GM21619 (cell line): Measurements from ENCODE around the gene SCAPER.

Experiments
- ATAC-seq: cut with Tn5 transposase; IDR thresholded peaks from one replicate; pipeline ENCODE4 v1.9.1; 2021; ENCODE audit not compliant: unreplicated experiment

The SCAPER gene

GRCh38 chr15:76905013-76905839 is at the start of gene SCAPER:
Gene SCAPER, minus strand, starts transcription at chr15:76905340. Its CDS starts 21,523 bp downstream, at chr15:76883817.
- peak; percentile 81 for ATAC-seq

GRCh38 chr15:76954744-76955143 is 49.6 kb upstream of the SCAPER start:
- no peak for ATAC-seq

DNA sequence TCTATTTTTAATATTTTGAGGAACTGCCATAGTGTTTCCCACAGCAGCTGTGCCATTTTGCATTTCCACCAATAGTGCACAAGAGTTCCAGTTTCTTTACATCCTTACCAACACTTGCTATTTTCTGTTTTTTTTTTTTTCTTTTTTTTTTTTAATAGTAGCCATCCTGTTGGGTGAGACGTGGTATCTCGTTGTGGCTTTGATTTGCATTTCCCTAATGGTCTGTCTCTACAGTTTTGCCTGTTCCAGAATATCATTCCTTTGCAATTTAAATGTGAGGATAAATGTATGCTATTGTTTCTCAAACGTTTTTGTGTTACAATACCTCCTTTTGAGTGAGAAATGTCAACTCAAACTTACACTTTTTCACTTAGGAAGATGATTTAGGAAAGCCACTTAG is 48.8 kb upstream of the SCAPER start:
- ATAC-seq: no peak

DNA sequence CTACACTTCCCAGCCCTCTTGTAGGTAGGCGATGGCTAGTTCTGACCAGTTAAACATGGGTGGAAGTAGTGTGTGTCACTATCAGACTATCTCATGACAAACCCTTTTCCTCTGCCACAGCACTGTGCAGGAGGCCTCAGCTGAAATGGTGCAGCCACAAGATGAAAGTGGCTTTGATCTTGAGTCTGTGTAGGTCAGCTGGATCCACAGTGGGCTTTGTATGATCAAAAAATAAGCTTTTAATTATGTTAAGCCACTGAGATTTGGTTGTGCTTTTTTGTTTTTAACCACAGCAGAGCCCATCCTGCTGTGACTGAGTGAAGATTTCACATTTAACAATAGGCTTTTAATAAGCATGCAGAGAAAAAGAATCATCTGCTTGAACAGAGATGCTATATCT is 46.1 kb upstream of the SCAPER start:
- no peak for ATAC-seq

GRCh38 chr15:76947454-76947853 is 42.3 kb upstream of the SCAPER start:
- no peak for ATAC-seq

- no peak for ATAC-seq
These were observed 40.5 kb upstream of the SCAPER start for GRCh38 chr15:76945494-76946093.

DNA sequence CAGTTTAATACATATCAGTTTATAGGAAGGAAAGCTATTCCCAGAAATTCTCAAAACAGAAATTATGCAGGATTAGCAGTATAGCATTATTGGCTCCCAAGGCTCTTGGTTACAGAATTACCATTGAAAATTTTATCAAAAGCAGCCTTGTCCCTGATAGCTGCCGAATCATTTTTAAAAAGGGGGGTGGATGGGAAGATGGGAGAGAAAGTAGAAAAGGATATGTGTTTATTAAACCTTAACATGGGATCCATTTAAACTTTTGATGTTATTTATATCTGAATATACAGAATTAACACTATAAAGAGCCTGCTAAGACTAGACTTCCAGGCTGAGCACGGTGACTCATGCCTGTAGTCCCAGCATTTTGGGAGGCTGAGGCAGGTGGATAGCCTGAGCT is 37.2 kb upstream of the SCAPER start:
- ATAC-seq: no peak

GRCh38 chr15:76941636-76942035 is 36.5 kb upstream of the SCAPER start:
- no peak for ATAC-seq

DNA sequence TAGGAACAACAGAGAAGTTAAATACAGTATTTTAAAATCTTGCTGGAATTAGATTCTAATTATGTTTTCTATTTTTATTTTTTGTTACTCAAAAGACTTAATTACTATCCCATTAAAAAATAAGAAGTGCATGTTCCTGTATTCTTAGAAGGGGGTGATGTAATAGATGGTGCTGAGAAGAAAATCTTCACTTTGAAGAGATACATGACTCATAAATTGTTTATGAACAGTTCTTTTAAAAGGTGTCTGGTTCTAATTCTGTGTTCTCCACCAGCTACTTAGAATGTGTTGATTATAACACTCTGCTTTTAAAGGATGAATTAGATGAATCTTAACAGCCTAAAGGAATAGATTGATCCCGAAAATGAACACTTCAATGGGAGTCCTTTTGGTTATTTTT is 34.6 kb upstream of the SCAPER start:
- no peak for ATAC-seq

GRCh38 chr15:76938752-76939151 is 33.6 kb upstream of the SCAPER start:
- ATAC-seq: no peak

GRCh38 chr15:76936671-76937070 is 31.5 kb upstream of the SCAPER start:
- ATAC-seq: no peak

DNA sequence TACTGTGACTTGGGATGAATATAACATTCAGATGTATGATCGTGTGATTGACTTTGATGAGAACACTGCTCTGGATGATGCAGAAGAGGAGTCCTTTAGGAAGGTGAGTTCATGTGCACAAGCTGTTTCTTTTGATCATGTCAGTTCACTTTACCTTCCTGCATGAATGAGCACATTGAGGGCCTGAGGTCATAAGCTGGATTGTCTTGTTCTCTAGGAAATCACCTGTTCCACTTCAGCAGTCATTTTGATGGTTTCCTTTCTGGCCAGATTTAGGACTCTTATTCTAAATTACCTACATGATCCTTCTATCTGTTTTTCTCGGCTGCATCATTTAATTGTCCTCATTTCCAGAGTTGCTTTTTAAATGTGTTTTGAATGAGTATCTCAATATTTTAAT is 30.5 kb upstream of the SCAPER start:
- no peak for ATAC-seq

- peak; percentile 3 for ATAC-seq
These were observed 27.2 kb upstream of the SCAPER start for GRCh38 chr15:76932135-76932966.

- peak; percentile 96 for ATAC-seq
These were observed 26.4 kb upstream of the SCAPER start, which contains the start of gene RCN2 for GRCh38 chr15:76931397-76932134. Gene RCN2, plus strand, starts transcription at chr15:76931749. Its CDS starts 93 bp downstream, at chr15:76931842.

GRCh38 chr15:76930831-76931396 is 25.8 kb upstream of the SCAPER start:
- no peak for ATAC-seq

DNA sequence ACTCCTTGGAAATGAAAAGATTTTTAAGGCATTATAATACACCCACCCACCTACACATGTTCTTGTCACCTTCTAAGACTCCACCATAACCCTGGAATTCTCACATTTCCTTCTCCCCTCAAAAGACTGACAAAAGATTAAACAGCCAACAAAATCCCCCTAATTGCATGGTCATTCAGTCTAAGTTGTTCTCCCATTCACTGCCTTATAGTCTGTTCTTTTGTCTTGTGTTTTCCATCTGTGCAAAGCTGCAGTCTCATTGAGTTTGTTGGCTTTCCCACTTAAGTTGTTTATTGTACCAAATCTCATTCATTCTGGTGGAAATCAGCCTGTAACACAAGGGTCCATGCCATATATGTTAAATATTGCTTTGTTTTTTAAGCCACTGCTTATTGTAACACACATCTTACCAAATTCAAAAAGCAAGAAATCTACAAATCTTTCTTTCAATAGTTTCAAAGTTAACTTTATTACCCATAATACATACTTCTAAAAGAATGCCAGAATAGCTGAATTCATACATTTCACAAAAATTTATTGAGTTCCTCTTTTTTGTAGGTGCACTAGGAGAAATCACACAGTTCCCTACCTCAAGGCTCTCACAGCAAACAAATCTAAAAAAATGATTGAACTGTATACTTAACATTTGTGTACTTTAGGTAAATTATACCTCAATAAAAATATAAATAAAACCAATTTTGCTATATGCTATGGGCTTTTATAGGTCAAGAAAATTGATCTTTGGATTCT is 24.0 kb upstream of the SCAPER start:
- ATAC-seq: no peak

GRCh38 chr15:76928201-76928600 is 23.1 kb upstream of the SCAPER start:
- ATAC-seq: no peak

DNA sequence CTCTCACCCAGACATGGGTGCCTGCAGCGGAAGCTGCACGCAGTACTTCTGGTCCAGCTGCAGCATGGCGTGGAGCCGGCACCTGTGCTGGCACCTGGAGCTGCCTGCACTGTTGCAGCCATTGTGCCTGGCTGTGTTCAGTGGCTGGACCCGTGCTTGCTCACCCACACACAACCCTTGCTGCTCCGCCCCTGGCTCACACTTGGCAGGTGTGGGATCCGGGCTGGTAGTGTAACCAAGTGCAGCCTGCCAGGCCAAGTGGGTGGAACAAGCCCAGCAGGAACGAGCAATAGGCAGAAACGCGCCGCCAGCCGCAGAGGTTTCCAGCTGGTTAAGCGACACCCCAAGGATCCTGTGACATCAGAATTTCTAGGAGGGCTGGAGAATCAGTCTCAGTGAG is 11.2 kb upstream of the SCAPER start:
- ATAC-seq: no peak

DNA sequence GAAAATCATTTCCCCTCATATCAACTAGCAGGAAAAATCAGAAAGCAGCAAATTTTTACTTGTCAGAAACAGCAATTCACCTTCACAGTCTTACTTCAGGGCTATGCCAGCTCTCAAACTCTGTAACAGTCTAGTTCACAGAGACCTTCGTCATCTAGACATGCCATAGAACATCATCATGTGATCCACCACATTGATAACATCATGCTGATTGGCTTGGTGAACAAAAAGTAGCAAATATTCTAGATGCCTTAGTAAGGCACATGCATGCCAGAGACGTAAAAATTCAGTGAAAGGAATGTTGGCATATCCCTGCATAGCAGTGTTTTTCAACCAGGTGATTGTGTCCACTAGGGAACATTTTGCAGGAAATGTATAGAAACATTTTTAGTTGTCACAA is 8.6 kb upstream of the SCAPER start:
- ATAC-seq: no peak

DNA sequence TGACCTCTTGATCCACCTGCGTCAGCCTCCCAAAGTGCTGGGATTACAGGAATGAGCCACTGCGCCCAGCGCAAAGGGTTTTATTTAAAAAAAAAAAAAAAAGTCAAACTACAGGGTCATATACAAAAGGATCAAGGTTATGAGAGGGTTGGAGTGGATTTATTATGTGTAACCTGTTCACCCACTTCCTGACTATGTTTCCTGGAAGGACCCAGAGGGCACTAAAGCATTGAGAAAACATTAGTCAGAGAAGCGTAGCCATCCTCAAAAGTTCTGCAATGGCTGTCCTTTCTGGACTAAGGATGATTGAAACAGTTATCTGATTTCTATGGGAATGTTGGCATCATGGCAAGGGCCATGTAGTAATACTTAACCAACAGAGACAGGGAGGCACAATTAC is 7.3 kb upstream of the SCAPER start:
- ATAC-seq: no peak
